ENCODE results near the gene PSMC5.

The PSMC5 gene

GRCh38 chr17:63832014-63832413 is 4.8 kb downstream of the PSMC5 start:
- no peaks in the 10 kb centered on the region for H3K4me1 ChIP-seq (ENCODE audit: control insufficient read depth, insufficient read depth, low read length)
- H3K27me3 ChIP-seq (ENCODE audit: control insufficient read depth, insufficient read depth, low read length) = no peaks in the 10 kb centered on the region
- no peaks in the 10 kb centered on the region for H3K9me3 ChIP-seq (ENCODE audit: control insufficient read depth, insufficient read depth, low read depth, low read length)
- no peak overlapping the region for H3K4me3 ChIP-seq (ENCODE audit: low read depth, low read length)
- H3K27ac ChIP-seq (ENCODE audit: low read depth, low read length) = no peak overlapping the region
- H3K36me3 ChIP-seq (ENCODE audit: control insufficient read depth, insufficient read depth, low read length) = peaks cover 83% of the 10 kb centered on the region
- H3K9ac ChIP-seq (ENCODE audit: low read length) = no peak overlapping the region

- no peaks in the 10 kb centered on the region for H3K9me3 ChIP-seq (ENCODE audit: control insufficient read depth, insufficient read depth, low read depth, low read length)
- no peak overlapping the region for H3K9ac ChIP-seq (ENCODE audit: low read length)
- H3K36me3 ChIP-seq (ENCODE audit: control insufficient read depth, insufficient read depth, low read length) = peaks cover 87% of the 10 kb centered on the region
- H3K4me3 ChIP-seq (ENCODE audit: low read depth, low read length) = no peak overlapping the region
- H3K27me3 ChIP-seq (ENCODE audit: control insufficient read depth, insufficient read depth, low read length) = no peaks in the 10 kb centered on the region
- H3K4me1 ChIP-seq (ENCODE audit: control insufficient read depth, insufficient read depth, low read length) = no peaks in the 10 kb centered on the region
- no peak overlapping the region for H3K27ac ChIP-seq (ENCODE audit: low read depth, low read length)
Observed at GRCh38 chr17:63832455-63832854, 5.2 kb downstream of the PSMC5 start.

GRCh38 chr17:63833026-63833740 is 6.0 kb downstream of the PSMC5 start:
- peaks cover 86% of the 10 kb centered on the region for H3K36me3 ChIP-seq (ENCODE audit: control insufficient read depth, insufficient read depth, low read length)
- H3K27me3 ChIP-seq (ENCODE audit: control insufficient read depth, insufficient read depth, low read length) = no peaks in the 10 kb centered on the region
- no peaks in the 10 kb centered on the region for H3K9me3 ChIP-seq (ENCODE audit: control insufficient read depth, insufficient read depth, low read depth, low read length)
- no peak overlapping the region for H3K27ac ChIP-seq (ENCODE audit: low read depth, low read length)
- no peak overlapping the region for H3K9ac ChIP-seq (ENCODE audit: low read length)
- no peak overlapping the region for H3K4me3 ChIP-seq (ENCODE audit: low read depth, low read length)
- H3K4me1 ChIP-seq (ENCODE audit: control insufficient read depth, insufficient read depth, low read length) = 0 out of 2 replicates have a peak, but pooled peaks cover under 1% of the 10 kb centered on the region

- H3K27me3 ChIP-seq (ENCODE audit: control insufficient read depth, insufficient read depth, low read length) = no peaks in the 10 kb centered on the region
- H3K9ac ChIP-seq (ENCODE audit: low read length) = no peak overlapping the region
- peaks cover 79% of the 10 kb centered on the region for H3K36me3 ChIP-seq (ENCODE audit: control insufficient read depth, insufficient read depth, low read length)
- H3K4me1 ChIP-seq (ENCODE audit: control insufficient read depth, insufficient read depth, low read length) = peaks cover 7% of the 10 kb centered on the region
- H3K9me3 ChIP-seq (ENCODE audit: control insufficient read depth, insufficient read depth, low read depth, low read length) = no peaks in the 10 kb centered on the region
- no peak overlapping the region for H3K4me3 ChIP-seq (ENCODE audit: low read depth, low read length)
- no peak overlapping the region for H3K27ac ChIP-seq (ENCODE audit: low read depth, low read length)
Observed at GRCh38 chr17:63833741-63834373, 6.6 kb downstream of the PSMC5 start.

- H3K36me3 ChIP-seq (ENCODE audit: control insufficient read depth, insufficient read depth, low read length) = peaks cover 72% of the 10 kb centered on the region
- no peaks in the 10 kb centered on the region for H3K9me3 ChIP-seq (ENCODE audit: control insufficient read depth, insufficient read depth, low read depth, low read length)
- no peaks in the 10 kb centered on the region for H3K27me3 ChIP-seq (ENCODE audit: control insufficient read depth, insufficient read depth, low read length)
- H3K4me1 ChIP-seq (ENCODE audit: control insufficient read depth, insufficient read depth, low read length) = peaks cover 14% of the 10 kb centered on the region
- H3K27ac ChIP-seq (ENCODE audit: low read depth, low read length) = no peak overlapping the region
- H3K9ac ChIP-seq (ENCODE audit: low read length) = no peak overlapping the region
- H3K4me3 ChIP-seq (ENCODE audit: low read depth, low read length) = no peak overlapping the region
Observed at GRCh38 chr17:63834431-63835166, 7.4 kb downstream of the PSMC5 start.

- H3K4me3 ChIP-seq (ENCODE audit: low read depth, low read length) = no peak overlapping the region
- H3K4me1 ChIP-seq (ENCODE audit: control insufficient read depth, insufficient read depth, low read length) = peaks cover 16% of the 10 kb centered on the region
- H3K9me3 ChIP-seq (ENCODE audit: control insufficient read depth, insufficient read depth, low read depth, low read length) = no peaks in the 10 kb centered on the region
- H3K27me3 ChIP-seq (ENCODE audit: control insufficient read depth, insufficient read depth, low read length) = no peaks in the 10 kb centered on the region
- no peak overlapping the region for H3K27ac ChIP-seq (ENCODE audit: low read depth, low read length)
- no peak overlapping the region for H3K9ac ChIP-seq (ENCODE audit: low read length)
- H3K36me3 ChIP-seq (ENCODE audit: control insufficient read depth, insufficient read depth, low read length) = peaks cover 65% of the 10 kb centered on the region
Observed at GRCh38 chr17:63835167-63835720, 8.0 kb downstream of the PSMC5 start.

GRCh38 chr17:63836811-63837210 is 9.6 kb downstream of the PSMC5 start:
- Histone ChIP-seq H3K9me3 (ENCODE audit: control insufficient read depth, insufficient read depth, low read depth, low read length) (no peaks in the 10 kb centered on the region), H3K4me1 (ENCODE audit: control insufficient read depth, insufficient read depth, low read length) (peaks cover 28% of the 10 kb centered on the region), H3K27me3 (ENCODE audit: control insufficient read depth, insufficient read depth, low read length) (no peaks in the 10 kb centered on the region), H3K9ac (ENCODE audit: low read length) (no peak overlapping the region), H3K36me3 (ENCODE audit: control insufficient read depth, insufficient read depth, low read length) (peaks cover 50% of the 10 kb centered on the region), H3K27ac (ENCODE audit: low read depth, low read length) (no peak overlapping the region), H3K4me3 (ENCODE audit: low read depth, low read length) (no peak overlapping the region)

- Histone ChIP-seq H3K36me3 (ENCODE audit: control insufficient read depth, insufficient read depth, low read length) (peaks cover 43% of the 10 kb centered on the region), H3K4me3 (ENCODE audit: low read depth, low read length) (no peak overlapping the region), H3K9me3 (ENCODE audit: control insufficient read depth, insufficient read depth, low read depth, low read length) (no peaks in the 10 kb centered on the region), H3K4me1 (ENCODE audit: control insufficient read depth, insufficient read depth, low read length) (peaks cover 28% of the 10 kb centered on the region), H3K27me3 (ENCODE audit: control insufficient read depth, insufficient read depth, low read length) (no peaks in the 10 kb centered on the region), H3K9ac (ENCODE audit: low read length) (no peak overlapping the region), H3K27ac (ENCODE audit: low read depth, low read length) (no peak overlapping the region)
Observed at GRCh38 chr17:63837480-63837879, 10.2 kb downstream of the PSMC5 start.

GRCh38 chr17:63837962-63838600 is 10.8 kb downstream of the PSMC5 start:
- no peaks in the 10 kb centered on the region for H3K27me3 ChIP-seq (ENCODE audit: control insufficient read depth, insufficient read depth, low read length)

GRCh38 chr17:63838631-63839171 is 11.5 kb downstream of the PSMC5 start:
- Histone ChIP-seq H3K9me3 (ENCODE audit: control insufficient read depth, insufficient read depth, low read depth, low read length) (no peaks in the 10 kb centered on the region), H3K36me3 (ENCODE audit: control insufficient read depth, insufficient read depth, low read length) (peaks cover 31% of the 10 kb centered on the region), H3K9ac (ENCODE audit: low read length) (no peak overlapping the region), H3K27ac (ENCODE audit: low read depth, low read length) (no peak overlapping the region), H3K4me1 (ENCODE audit: control insufficient read depth, insufficient read depth, low read length) (peaks cover 28% of the 10 kb centered on the region), H3K27me3 (ENCODE audit: control insufficient read depth, insufficient read depth, low read length) (no peaks in the 10 kb centered on the region), H3K4me3 (ENCODE audit: low read depth, low read length) (0 out of 2 replicates have a peak overlapping the region, but pooled peaks have one; percentile 18)

More at GRCh38 chr17:63837962-63838600, 10.8 kb downstream of the PSMC5 start:
- Histone ChIP-seq H3K4me3 (ENCODE audit: low read depth, low read length) (no peak overlapping the region), H3K4me1 (ENCODE audit: control insufficient read depth, insufficient read depth, low read length) (peaks cover 28% of the 10 kb centered on the region), H3K9me3 (ENCODE audit: control insufficient read depth, insufficient read depth, low read depth, low read length) (no peaks in the 10 kb centered on the region), H3K36me3 (ENCODE audit: control insufficient read depth, insufficient read depth, low read length) (peaks cover 37% of the 10 kb centered on the region), H3K27ac (ENCODE audit: low read depth, low read length) (no peak overlapping the region), H3K9ac (ENCODE audit: low read length) (no peak overlapping the region)
